K562 (cell line): ENCODE data around the gene ST6GALNAC2.

Source experiments
- ATF3 ChIP-seq, 2 experiments: fragments of 450-650 bp in 1 of 2; sonication (generic) in 1 of 2; formaldehyde crosslinking in 1 of 2; IDR thresholded peaks in 1 of 2; conservative IDR thresholded peaks in 1 of 2; 2 replicates each; pipeline versions ENCODE4 v1.6.1 to v1.8.1; 2016 to 2023; ENCODE audit warnings: mild to moderate bottlenecking in 2 of 2, moderate library complexity in 2 of 2, inconsistent platforms in 1 of 2, missing genetic modification reagents in 1 of 2
- CEBPB ChIP-seq: fragments of 450-650 bp; IDR thresholded peaks from 2 replicates; pipeline ENCODE4 v1.6.1; 2016; ENCODE audit warnings: missing genetic modification characterization, missing compliant biosample characterization

- no peak for TF ChIP-seq ATF3 (IDR thresholded peaks at IDR 0.05)
- no peak for TF ChIP-seq ATF3 (CRISPR knock-in tag; conservative IDR thresholded peaks at IDR 0.05)
- TF ChIP-seq CEBPB (tag) = no peak
These were observed 11.5 kb downstream of the ST6GALNAC2 start for GRCh38 chr17:76574166-76574565.
